HG03097 (cell line): ENCODE measurements around the gene NOL6.
"Not testable (repeated sequence)": the region's sequence is repeated elsewhere in the genome, so short reads cannot be mapped to it uniquely, and the experiment has no call there.

Source experiments
- ATAC-seq: cut with Tn5 transposase; IDR thresholded peaks from one replicate; pipeline ENCODE4 v1.9.1; 2021; ENCODE audit not compliant: unreplicated experiment, low FRiP score

Gene NOL6

GRCh38 chr9:33472881-33473615 lies 676 bp downstream of the NOL6 start:
- no peak for ATAC-seq

DNA sequence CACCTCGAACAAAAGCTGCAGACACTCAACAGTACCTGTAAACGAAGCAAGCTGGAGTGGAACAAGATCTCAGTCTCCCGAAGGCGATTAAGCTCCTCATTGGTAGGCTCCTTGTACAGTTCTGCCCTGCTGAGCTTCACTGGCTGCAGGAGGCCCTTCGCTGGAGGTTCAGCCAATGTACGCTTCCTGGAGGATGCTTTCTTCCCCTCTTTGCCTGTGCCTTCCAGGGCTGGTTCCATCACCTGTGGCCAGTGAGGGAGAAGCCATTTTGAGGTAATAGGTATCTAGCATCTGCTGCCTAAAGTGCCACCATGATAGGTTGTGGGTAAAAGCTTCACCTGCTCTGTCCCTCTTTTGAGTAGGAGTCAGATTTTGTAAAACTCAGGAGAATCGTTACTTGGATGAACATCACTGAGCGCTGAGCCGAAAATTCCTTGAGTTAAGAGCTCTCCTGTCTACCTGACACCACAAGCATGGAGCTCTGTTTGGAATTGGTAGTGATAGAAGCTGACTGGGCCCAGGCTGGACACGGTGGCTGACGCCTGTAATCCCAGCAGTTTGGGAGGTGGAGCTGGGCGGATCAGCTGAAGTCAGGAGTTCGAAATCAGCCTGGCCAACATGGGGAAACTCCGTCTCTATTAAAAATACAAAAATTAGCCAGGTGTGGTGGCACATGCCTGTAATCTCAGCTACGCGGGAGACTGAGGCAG lies 1.4 kb downstream of the NOL6 start:
- ATAC-seq = no peak

DNA sequence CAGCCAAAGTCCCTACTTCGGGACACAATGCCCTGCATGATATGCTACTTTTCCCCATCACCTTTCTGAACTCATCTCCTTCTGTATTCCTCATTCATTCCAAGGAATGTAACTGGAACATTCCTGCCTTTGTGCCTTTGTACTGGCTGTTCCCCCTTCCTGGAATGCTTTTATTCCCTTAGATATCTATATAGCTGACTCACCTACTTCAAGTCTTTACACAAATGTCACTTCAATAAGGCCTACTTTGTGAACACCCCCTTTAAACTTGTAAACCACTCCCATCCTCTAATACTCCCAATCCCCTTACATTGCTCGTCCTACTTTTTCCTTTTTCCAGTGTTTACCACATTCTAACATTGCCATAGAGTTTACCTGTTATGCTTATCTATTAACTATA lies 2.4 kb downstream of the NOL6 start:
- no peak for ATAC-seq

DNA sequence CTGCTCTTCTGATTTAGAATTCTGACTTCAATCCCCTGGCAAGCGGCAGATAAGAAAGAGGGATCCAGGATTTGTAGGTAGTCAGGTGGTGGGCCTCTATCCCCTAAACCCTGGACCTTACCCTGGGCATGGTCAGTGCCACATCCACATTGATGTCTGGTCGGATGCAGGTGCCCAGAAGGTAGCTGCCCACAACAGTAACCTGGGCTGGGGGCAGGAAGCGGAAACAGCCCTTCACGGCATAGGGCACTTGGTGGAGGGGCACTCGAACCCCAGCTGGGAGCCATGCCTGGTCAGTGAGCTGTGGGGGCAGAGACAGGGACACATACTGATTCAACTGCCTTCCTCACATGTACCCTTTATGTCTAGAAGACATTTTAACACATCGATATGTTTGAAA lies 3.8 kb downstream of the NOL6 start:
- no peak for ATAC-seq

GRCh38 chr9:33468797-33469621 lies 4.7 kb downstream of the NOL6 start:
- no peak for ATAC-seq

DNA sequence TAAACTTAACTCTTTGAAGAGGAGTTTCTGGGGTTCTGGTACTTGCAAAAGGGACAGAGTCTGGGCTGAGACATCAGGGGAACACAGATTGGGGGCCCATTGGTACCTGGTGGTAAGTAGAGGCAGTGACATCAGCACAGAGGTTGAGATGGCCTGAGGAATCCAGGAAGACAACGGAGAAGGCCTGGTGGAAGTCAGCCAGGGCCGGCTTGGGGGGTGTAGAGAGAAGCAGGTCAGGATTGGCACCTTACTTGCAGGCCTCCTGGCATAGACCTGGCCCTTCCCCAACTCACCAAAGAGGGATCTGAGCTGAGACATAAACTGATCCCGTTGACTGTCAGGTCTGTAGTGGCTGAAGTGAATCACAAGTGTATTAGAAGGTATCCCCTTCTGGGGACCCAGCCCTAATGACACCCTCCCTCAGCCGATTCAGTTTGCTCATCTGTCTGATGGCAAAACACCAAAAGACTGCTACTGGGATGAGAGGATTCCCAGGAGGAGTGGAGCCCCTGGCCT lies 5.5 kb downstream of the NOL6 start:
- ATAC-seq = no peak

- no peak for ATAC-seq
Measured at GRCh38 chr9:33467526-33467925, 6.2 kb downstream of the NOL6 start.

DNA sequence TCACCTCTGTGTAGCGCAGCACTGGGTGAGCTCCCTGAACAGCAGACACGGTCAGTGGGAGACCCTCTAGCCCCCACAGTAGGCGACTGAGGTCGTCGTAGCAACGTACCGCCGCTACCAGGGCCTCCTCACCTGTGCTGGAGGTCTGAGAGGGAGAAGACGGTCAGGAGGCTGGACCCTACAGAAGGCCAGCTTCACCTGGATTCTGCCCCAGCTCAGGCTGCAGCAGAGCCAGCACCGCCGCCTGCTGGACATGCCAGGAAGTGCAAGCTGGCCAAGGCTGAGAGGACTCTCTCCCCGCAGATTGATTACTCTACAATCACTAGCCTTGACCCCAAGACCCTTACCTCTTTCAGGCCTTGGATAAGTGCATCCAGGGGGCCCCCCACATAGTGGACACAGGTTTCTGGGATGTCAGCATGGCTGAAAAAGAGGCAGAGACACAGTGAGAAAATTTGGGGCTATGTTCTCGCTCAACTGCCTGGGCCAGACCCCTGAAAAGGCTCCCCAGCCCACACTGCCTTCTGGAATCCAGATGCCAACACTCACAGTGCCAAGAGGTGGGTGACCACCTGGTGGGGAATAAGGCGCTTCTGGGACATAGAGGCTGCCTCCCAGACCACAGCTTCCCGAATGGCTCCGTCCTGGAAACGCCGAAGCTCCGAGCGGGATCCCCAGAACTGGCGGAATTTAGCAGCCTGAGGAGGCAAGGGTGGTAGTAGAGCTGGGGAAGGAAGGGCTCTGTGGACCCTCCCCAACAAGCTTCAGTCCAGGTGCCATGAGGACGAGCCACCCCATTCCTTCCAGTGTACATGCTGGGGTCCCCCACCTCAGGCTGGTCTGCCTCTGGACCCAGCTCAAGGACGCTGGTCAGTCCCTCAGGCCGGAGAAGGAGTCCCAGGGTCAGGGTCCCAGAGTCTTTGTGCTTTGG lies 6.9 kb downstream of the NOL6 start:
- no peak for ATAC-seq

- no peak for ATAC-seq
Measured at GRCh38 chr9:33465596-33466564, 7.8 kb downstream of the NOL6 start.

GRCh38 chr9:33465096-33465495 lies 8.6 kb downstream of the NOL6 start:
- no peak for ATAC-seq

- ATAC-seq = no peak
Measured at GRCh38 chr9:33464045-33464636, 9.6 kb downstream of the NOL6 start.

- no peak for ATAC-seq
Measured at GRCh38 chr9:33463151-33463550, 10.6 kb downstream of the NOL6 start.

DNA sequence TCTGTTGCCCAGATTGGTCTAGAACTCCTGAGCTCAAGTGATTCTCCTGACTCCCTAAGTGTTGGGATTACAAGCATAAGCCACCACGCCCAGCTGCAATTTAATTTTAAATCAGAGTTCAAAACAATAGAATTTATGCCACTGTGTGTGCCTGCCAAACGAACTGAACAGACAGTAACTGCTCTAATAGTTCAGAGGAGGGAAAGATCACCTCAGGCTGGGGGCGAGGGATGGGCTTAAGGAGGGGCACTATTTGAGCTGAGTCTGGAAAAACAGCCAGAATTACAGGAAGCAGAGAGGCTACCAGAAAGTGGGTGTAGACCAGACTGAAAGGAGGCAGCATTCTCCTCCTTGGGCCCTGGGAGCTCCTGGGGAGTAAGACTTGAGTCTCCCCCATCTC lies 12.2 kb downstream of the NOL6 start:
- ATAC-seq = no peak

GRCh38 chr9:33460854-33461253 lies 12.9 kb downstream of the NOL6 start:
- no peak for ATAC-seq

GRCh38 chr9:33459115-33459514 lies 14.6 kb downstream of the NOL6 start:
- ATAC-seq = no peak

DNA sequence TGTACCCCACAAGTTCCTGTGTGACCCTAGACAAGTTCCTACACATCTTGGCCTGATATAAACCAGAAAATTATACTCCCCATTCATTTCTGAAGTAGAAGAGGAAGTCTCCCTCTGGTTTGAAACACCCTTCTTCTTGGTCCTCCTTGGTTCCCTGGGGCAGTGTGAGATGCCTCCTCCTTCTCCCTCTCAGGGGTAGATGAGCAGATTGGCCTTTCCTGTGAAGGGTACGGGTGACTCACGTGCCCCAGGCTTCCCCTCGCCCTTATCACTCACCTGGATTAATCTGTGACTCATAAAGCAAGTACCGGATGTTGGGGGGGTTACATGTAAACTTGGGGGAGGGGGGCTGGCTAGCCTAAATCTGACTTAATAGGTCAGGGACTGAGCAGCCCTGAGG lies 15.3 kb downstream of the NOL6 start:
- no peak for ATAC-seq

DNA sequence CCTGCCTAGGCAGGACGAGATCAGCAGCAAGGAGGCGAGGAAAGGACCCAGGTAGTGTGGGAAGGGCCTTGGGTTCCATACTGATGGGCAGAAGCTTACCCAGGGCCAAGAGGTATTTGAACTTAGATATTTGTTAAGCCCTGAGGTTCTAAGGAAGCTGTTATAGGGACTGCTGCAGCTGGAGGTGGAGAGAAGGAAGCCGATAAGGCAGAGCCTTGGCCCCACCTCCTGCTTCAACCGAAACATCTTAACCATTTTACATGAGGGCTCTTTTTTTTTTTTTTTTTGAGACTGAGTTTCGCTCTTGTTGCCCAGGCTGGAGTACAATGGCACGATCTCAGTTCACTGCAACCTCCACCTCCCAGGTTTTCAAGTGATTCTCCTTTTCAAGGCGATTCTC lies 17.8 kb downstream of the NOL6 start:
- no peak for ATAC-seq

GRCh38 chr9:33455456-33455855 lies 18.3 kb downstream of the NOL6 start:
- ATAC-seq = not testable (repeated sequence)

GRCh38 chr9:33454661-33455026 lies 19.1 kb downstream of the NOL6 start:
- ATAC-seq = not testable (repeated sequence)
